Gastroesophageal sphincter (tissue), 3 donors: ENCODE measurements around the gene C2CD4D.

Source experiments
- CTCF ChIP-seq, 4 experiments: fragments of 200-600 bp in 2 of 4; fragments of 450-650 bp in 2 of 4; sonication (generic) in 1 of 4; IDR thresholded peaks; one replicate each; pipeline ENCODE4 v1.5.1; 2017 to 2019; ENCODE audit warnings: antibody characterized with exemption in 4 of 4, mild to moderate bottlenecking in 2 of 4, moderate library complexity in 2 of 4
- POLR2AphosphoS5 ChIP-seq: sonication (generic); formaldehyde crosslinking; IDR thresholded peaks from one replicate; pipeline ENCODE4 v1.6.1; 2017; ENCODE audit warnings: antibody characterized with exemption

DNA sequence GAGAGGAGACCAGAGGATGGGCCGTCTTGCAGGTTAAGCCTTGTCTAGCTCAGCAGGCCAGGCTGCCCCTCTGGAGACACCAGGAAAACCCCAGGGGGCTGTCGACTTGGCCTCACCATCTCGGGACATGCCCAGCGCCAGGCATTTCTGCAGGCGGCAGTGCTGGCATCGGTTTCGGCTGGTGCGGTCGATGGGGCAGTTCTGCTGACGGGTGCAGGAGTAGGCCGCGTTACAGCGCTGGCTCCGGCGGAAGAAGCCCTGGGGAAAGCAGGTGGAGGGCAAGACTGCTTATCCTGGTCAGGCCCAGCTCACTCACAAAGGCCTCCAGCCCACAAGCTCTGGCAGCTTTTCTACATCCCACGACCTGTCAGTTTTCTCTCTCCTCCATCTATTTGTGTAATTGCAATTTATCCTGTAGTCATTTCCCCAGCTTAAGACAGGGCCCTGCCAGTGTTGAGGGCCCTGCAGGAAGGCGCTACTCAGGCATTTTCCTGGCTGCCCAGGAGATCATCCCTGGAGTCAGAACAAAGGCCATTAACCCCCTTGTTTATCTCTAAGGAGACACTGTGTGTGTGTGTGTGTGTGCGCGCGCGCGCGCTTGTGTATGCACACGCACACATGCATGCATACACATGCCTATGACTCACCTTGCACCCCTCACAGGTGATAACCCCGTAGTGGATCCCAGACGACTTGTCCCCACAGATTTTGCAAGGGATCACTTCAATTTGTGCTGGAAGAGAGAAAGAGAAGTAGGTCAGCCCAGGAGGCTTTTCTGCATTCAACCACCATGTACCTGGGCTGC, 22.9 kb downstream of the C2CD4D start:
- TF ChIP-seq POLR2AphosphoS5 (no peak), CTCF (IDR thresholded peaks at IDR 0.05) (no peak)
